H1 (cell line): ENCODE data around the gene DCAF17. TPM values are rescaled to one million over a fixed set of nuclear protein-coding genes. Genes with fewer than 3 reads are reported as not detected.

Experiments used
- ASH2L ChIP-seq: fragments of 200-600, 300-600 bp; sonication (generic); IDR thresholded peaks from one replicate; pipeline ENCODE4 v1.7.1; 2017; ENCODE audit warnings: low read length
- CHD1 ChIP-seq: IDR thresholded peaks from 2 replicates; pipeline ENCODE4 v1.6.1; 2012; ENCODE audit warnings: low read depth, low read length, improper control_type of control experiment
- CREB1 ChIP-seq: IDR thresholded peaks from 2 replicates; pipeline ENCODE4 v1.6.1; 2012; ENCODE audit warnings: inconsistent platforms
- E2F6 ChIP-seq: IDR thresholded peaks from 2 replicates; pipeline ENCODE4 v1.6.1; 2012; ENCODE audit warnings: inconsistent platforms
- KDM4A ChIP-seq: IDR thresholded peaks from one replicate; pipeline ENCODE4 v1.7.1; 2012; ENCODE audit warnings: low read depth, mild to moderate bottlenecking, moderate library complexity, low read length, inconsistent platforms; ENCODE audit not compliant: severe bottlenecking
- NRF1 ChIP-seq: IDR thresholded peaks from 2 replicates; pipeline ENCODE4 v1.6.1; 2011; ENCODE audit warnings: mild to moderate bottlenecking, low read depth, low read length, improper control_type of control experiment
- PHF8 ChIP-seq: fragments of 200-600 bp; sonication (generic); conservative IDR thresholded peaks from 2 replicates; pipeline ENCODE4 v1.7.1; 2012; ENCODE audit warnings: low read depth, mild to moderate bottlenecking, inconsistent platforms, low read length, moderate library complexity
- POLR2A ChIP-seq, 2 experiments: IDR thresholded peaks; 1 replicate in 1 of 2; 2 replicates in 1 of 2; pipeline ENCODE4 v1.6.1; 2011; ENCODE audit warnings: low read depth in 2 of 2, low read length in 2 of 2, mild to moderate bottlenecking in 2 of 2; ENCODE audit errors: control extremely low read depth in 1 of 2
- TAF7 ChIP-seq: optimal IDR thresholded peaks from 2 replicates; pipeline ENCODE3; 2011; ENCODE audit warnings: low read depth, mild to moderate bottlenecking, inconsistent platforms, low read length, moderate library complexity, borderline replicate concordance
- TBP ChIP-seq: IDR thresholded peaks from 2 replicates; pipeline ENCODE4 v1.6.1; 2011; ENCODE audit warnings: low read depth, low read length, improper control_type of control experiment
- TEAD4 ChIP-seq: IDR thresholded peaks from 2 replicates; pipeline ENCODE4 v1.6.1; 2012; ENCODE audit warnings: low read depth, low read length, inconsistent platforms, mixed read lengths
- polyA plus RNA-seq, 7 experiments: library from polyadenylated mRNA; depleted of rRNA in 3 of 7; stranded (reverse) in 5 of 7; unstranded in 2 of 7; fragments of >200 nt in 5 of 7; fragments of 200-250 nt in 2 of 7; gene quantifications; 1 replicate in 5 of 7; 2 replicates in 1 of 7; 4 replicates in 1 of 7; pipeline versions ENCODE4 v1.2.1 to v1.2.3, GENCODE V29; 2011 to 2013; ENCODE audit warnings: missing spikeins in 2 of 7, mixed read lengths in 2 of 7
- total RNA-seq: library from RNA; stranded (reverse); fragmentation: NEBNext Ultra II Directional; extraction: Animal tissue kit (Norgen Biotek cat#: 25700); gene quantifications from 2 replicates; pipeline ENCODE4 v1.2.1, GENCODE V29; 2021

Gene DCAF17
- total and polyA plus RNA-seq, 2 of the 8 experiments (the other 6 are each of a cell fraction or from before 2014, with no cell fraction given) = 10.7 to 30.0 TPM

- TF ChIP-seq PHF8 = peak; percentile 33; the same call in 1 of the 2 replicates
- TF ChIP-seq E2F6 = peak; percentile 51; the same call in 1 of the 2 replicates
- TF ChIP-seq TBP = peak; percentile 38; the same call in 1 of the 2 replicates
- TF ChIP-seq NRF1 = no peak
- peak; percentile 63 for TF ChIP-seq TEAD4
- TF ChIP-seq POLR2A (IDR thresholded peaks at IDR 0.05; ENCODE audit: control extremely low read depth in 1 of 2, low read depth in 2 of 2, low read length in 2 of 2) = peak in 1 of 2 experiments; percentile 54; a peak in 2 of 3 replicates
- no peak for TF ChIP-seq ASH2L
- peak; percentile 32 for TF ChIP-seq KDM4A
- TF ChIP-seq TAF7 = no peak
- no peak for TF ChIP-seq CREB1
- TF ChIP-seq CHD1 = no peak
Measured at GRCh38 chr2:171523088-171524017, 89.3 kb downstream of the DCAF17 start (continued).
